HUES48 (cell line): ENCODE results near the gene L3MBTL1.
"Not testable (repeated sequence)": the region's sequence is repeated elsewhere in the genome, so short reads cannot be mapped to it uniquely, and the experiment has no call there.

Source experiments
- H3K27ac ChIP-seq: one replicate; pipeline ENCODE4 v1.7.0; 2013; ENCODE audit warnings: low read depth, low read length, inconsistent platforms
- H3K27me3 ChIP-seq: 2 replicates; pipeline ENCODE4 v1.6.1; 2013; ENCODE audit warnings: mild to moderate bottlenecking, low read length; ENCODE audit not compliant: control insufficient read depth, insufficient read depth
- H3K36me3 ChIP-seq: 2 replicates; pipeline ENCODE4 v1.6.1; 2013; ENCODE audit warnings: low read length; ENCODE audit not compliant: control insufficient read depth, insufficient read depth
- H3K4me1 ChIP-seq: 2 replicates; pipeline ENCODE4 v1.6.1; 2013; ENCODE audit warnings: mild to moderate bottlenecking, low read length; ENCODE audit not compliant: control insufficient read depth, insufficient read depth
- H3K4me3 ChIP-seq: 2 replicates; pipeline ENCODE4 v1.5.1; 2013; ENCODE audit warnings: mild to moderate bottlenecking, low read depth, low read length
- H3K9ac ChIP-seq: 2 replicates; pipeline ENCODE4 v1.6.1; 2013; ENCODE audit warnings: mild to moderate bottlenecking, low read depth, low read length, moderate library complexity
- H3K9me3 ChIP-seq: 2 replicates; pipeline ENCODE4 v1.6.1; 2013; ENCODE audit warnings: low read length; ENCODE audit not compliant: control insufficient read depth, insufficient read depth

L3MBTL1 gene

GRCh38 chr20:43576108-43576507 lies 68.6 kb downstream of the L3MBTL1 start:
- H3K27ac ChIP-seq: no peak overlapping the region
- no peaks in the 10 kb centered on the region for H3K4me1 ChIP-seq
- H3K27me3 ChIP-seq: no peaks in the 10 kb centered on the region
- no peak overlapping the region for H3K9ac ChIP-seq
- H3K4me3 ChIP-seq: no peak overlapping the region
- no peaks in the 10 kb centered on the region for H3K9me3 ChIP-seq
- no peaks in the 10 kb centered on the region for H3K36me3 ChIP-seq

DNA sequence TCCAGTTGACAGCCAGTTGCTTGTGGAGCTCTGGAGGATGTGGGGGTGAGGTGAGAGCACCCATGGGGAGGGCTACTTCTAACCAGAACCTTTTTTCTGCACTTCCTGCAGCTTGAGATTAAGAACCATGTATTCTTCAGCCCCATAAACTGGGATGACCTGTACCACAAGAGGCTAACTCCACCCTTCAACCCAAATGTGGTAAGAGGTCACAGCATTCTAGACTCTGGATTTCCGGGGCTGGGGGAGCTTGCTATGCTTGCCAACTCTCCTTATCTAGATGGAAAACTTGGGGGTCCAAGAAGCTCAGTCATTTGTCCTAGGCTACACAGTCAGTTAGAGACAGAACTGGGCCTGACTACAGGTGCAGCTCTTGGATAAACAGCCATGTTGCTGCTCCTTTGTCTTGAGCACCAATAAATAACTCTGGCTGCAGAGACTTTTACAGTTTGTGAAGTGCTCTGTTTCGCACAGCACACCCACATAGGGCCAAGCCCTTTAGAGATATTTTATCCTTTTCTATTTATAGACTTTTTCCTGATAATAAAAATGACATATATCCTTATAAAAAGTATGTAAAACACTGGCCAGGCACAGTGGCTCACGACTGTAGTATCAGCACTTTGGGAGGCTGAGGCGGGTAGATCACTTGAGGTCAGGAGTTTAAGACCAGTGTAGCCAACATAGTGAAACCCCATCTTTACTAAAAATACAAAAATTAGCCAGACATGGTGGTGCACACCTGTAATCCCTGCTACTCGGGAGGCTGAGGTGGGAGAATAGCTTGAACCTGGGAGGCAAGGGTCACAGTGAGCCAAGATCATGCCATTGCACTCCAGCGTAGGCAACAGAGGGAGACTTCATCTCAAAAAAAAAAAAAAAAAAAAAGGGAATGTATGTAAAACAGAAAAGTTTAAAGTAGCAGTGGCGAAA lies 72.6 kb downstream of the L3MBTL1 start:
- H3K36me3 ChIP-seq: no peaks in the 10 kb centered on the region
- H3K9me3 ChIP-seq: no peaks in the 10 kb centered on the region
- H3K4me3 ChIP-seq: no peak overlapping the region
- H3K4me1 ChIP-seq: 0 out of 2 replicates have a peak, but pooled peaks cover 10% of the 10 kb centered on the region
- H3K27ac ChIP-seq: no peak overlapping the region
- no peak overlapping the region for H3K9ac ChIP-seq
- H3K27me3 ChIP-seq: no peaks in the 10 kb centered on the region

GRCh38 chr20:43583133-43583864 lies 75.8 kb downstream of the L3MBTL1 start:
- Histone ChIP-seq H3K9ac (no peak overlapping the region), H3K27me3 (no peaks in the 10 kb centered on the region), H3K9me3 (no peaks in the 10 kb centered on the region), H3K36me3 (no peaks in the 10 kb centered on the region), H3K4me1 (0 out of 2 replicates have a peak, but pooled peaks cover 10% of the 10 kb centered on the region), H3K4me3 (no peak overlapping the region), H3K27ac (no peak overlapping the region)

DNA sequence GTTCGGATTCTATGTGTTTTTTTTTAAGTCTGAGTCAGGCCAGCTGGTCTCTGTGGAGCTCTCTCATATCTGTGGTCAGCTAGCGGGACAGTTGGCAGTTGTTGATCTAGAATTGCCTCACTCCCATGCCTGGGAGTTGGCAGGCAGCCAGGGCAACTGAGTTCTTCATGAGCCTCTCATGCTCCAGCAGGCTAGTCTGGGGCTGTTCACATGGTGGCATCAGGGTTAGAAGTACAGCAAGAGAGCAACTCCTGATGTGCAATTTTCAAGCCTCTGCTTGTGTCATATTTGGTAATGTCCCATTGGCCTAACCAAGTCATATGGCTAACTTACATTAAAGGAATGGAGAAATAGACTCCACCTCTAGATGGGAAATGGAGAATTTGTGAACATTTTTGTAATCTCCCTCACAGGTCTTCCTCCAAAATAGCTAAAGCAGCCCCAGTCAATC lies 76.5 kb downstream of the L3MBTL1 start:
- Histone ChIP-seq H3K9ac (no peak overlapping the region), H3K4me1 (0 out of 2 replicates have a peak, but pooled peaks cover 10% of the 10 kb centered on the region), H3K36me3 (no peaks in the 10 kb centered on the region), H3K9me3 (no peaks in the 10 kb centered on the region), H3K27ac (no peak overlapping the region), H3K27me3 (no peaks in the 10 kb centered on the region), H3K4me3 (no peak overlapping the region)

DNA sequence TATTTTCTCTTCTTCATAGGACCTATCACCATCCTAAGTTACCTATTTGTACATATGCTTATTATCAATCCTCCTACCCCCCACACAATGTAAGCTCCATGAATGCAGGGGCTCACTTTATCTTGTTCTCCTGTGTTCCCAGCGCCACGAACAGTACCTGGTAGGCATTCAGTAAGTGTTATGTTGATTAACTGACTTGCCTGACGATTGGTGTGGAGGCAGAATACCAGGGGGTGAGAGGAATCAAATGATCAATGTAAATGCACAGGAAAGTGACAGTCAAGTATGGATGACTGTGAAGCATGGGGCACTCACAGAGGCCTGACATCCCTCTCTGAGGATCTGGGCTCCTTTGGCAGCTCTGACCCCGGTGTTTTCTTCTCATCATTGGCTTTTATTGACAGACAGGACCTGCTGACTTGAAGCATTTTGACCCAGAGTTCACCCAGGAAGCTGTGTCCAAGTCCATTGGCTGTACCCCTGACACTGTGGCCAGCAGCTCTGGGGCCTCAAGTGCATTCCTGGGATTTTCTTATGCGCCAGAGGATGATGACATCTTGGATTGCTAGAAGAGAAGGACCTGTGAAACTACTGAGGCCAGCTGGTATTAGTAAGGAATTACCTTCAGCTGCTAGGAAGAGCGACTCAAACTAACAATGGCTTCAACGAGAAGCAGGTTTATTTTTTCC lies 77.1 kb downstream of the L3MBTL1 start:
- Histone ChIP-seq H3K4me3 (no peak overlapping the region), H3K27ac (no peak overlapping the region), H3K9ac (no peak overlapping the region)

DNA sequence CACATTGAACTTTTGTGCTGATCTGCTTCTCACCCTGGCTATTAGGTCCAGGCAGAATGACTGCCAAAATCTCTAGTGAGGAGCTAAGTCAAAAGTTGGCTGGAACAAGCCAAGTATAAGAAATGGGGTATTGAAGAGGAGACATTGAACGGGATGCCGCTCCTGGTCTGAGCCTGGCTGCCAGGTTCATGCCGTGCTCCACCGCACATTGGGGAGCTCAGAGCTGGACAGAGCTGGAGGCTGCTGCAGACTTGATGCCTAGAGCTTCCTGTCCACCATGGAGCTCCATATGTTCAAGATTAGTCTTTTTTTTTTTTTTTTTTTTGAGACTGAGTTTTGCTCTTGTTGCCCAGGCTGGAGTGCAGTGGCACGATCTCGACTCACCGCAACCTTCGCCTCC lies 79.1 kb downstream of the L3MBTL1 start:
- H3K27ac ChIP-seq: no peak overlapping the region
- H3K4me3 ChIP-seq: no peak overlapping the region
- H3K9me3 ChIP-seq: no peaks in the 10 kb centered on the region
- H3K9ac ChIP-seq: no peak overlapping the region
- 0 out of 2 replicates have a peak, but pooled peaks cover 10% of the 10 kb centered on the region for H3K4me1 ChIP-seq
- H3K27me3 ChIP-seq: no peaks in the 10 kb centered on the region
- no peaks in the 10 kb centered on the region for H3K36me3 ChIP-seq

More for the DNA sequence above, 77.1 kb downstream of the L3MBTL1 start:
- H3K4me1 ChIP-seq: 0 out of 2 replicates have a peak, but pooled peaks cover 10% of the 10 kb centered on the region
- no peaks in the 10 kb centered on the region for H3K36me3 ChIP-seq
- no peaks in the 10 kb centered on the region for H3K27me3 ChIP-seq
- H3K9me3 ChIP-seq: no peaks in the 10 kb centered on the region

DNA sequence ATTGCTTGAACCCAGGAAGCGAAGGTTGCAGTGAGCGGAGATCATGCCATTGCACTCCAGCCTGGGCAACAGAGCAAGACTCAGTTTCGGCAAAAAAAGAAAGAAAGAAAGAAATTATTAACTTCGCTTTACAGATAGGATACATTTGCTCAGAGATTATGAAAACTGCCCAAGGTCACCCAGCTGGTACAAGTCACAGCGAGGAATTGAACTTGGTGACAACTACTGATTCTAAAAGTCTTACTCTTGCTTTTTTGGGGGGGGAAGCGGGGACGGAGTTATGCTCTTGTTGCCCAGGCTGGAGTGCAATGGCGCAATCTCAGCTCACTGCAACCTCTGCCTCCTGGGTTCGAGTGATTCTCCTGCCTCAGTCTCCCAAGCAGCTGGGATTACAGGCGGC lies 81.0 kb downstream of the L3MBTL1 start:
- not testable (repeated sequence) for H3K36me3 ChIP-seq, H3K27ac ChIP-seq, H3K9ac ChIP-seq, H3K27me3 ChIP-seq, H3K9me3 ChIP-seq, H3K4me3 ChIP-seq
- 0 out of 2 replicates have a peak, but pooled peaks cover 10% of the 10 kb centered on the region for H3K4me1 ChIP-seq

GRCh38 chr20:43590036-43590391 lies 82.5 kb downstream of the L3MBTL1 start:
- H3K9me3 ChIP-seq: no peaks in the 10 kb centered on the region
- peak overlapping the region; percentile 85 for H3K4me3 ChIP-seq
- H3K27ac ChIP-seq: peak overlapping the region; percentile 80
- 0 out of 2 replicates have a peak, but pooled peaks cover 1% of the 10 kb centered on the region for H3K4me1 ChIP-seq
- H3K36me3 ChIP-seq: peaks cover 6% of the 10 kb centered on the region
- H3K27me3 ChIP-seq: no peaks in the 10 kb centered on the region
- peak overlapping the region; percentile 34; the same call in 1 of the 2 replicates for H3K9ac ChIP-seq

- no peaks in the 10 kb centered on the region for H3K4me1 ChIP-seq
- peak within 1 kb of the TSS; percentile 91 for H3K9ac ChIP-seq
- no peaks in the 10 kb centered on the region for H3K27me3 ChIP-seq
- peaks cover 10% of the 10 kb centered on the region for H3K36me3 ChIP-seq
- H3K27ac ChIP-seq: peak within 1 kb of the TSS; percentile 80
- H3K9me3 ChIP-seq: no peaks in the 10 kb centered on the region
- H3K4me3 ChIP-seq: peak within 1 kb of the TSS; percentile 85
Measured at GRCh38 chr20:43590392-43591303, 83.2 kb downstream of the L3MBTL1 start, which contains the start of gene IFT52. Gene IFT52 (plus strand): TSS chr20:43590937. CDS start chr20:43594699, 3,762 bp downstream.
